ENCODE results near the gene PRR18. TPM values are rescaled to one million over a fixed set of nuclear protein-coding genes. Genes with fewer than 3 reads are reported as not detected.

The PRR18 gene
- total RNA-seq, 1 donor from 2014 or later, result 0.14 TPM

GRCh38 chr6:166325383-166326042 is 17.3 kb upstream of the PRR18 start:
- H3K27me3 Mint-ChIP-seq (ENCODE audit: low read depth), result no peaks in the 10 kb centered on the region
- peaks cover 3% of the 10 kb centered on the region for H3K4me1 Mint-ChIP-seq (ENCODE audit: low read depth)
- H3K9me3 Mint-ChIP-seq, result no peaks in the 10 kb centered on the region
- H3K4me3 Mint-ChIP-seq (ENCODE audit: low read depth), result no peak overlapping the region
- intact Hi-C loops (cut with micrococcal nuclease), result no loop called here
- H3K36me3 Mint-ChIP-seq (ENCODE audit: low read depth), result peaks cover 45% of the 10 kb centered on the region
- no peak overlapping the region for H3K27ac Mint-ChIP-seq
- no peak for DNase-seq (ENCODE audit: low spot score)

GRCh38 chr6:166323395-166323794 is 15.2 kb upstream of the PRR18 start:
- Mint-ChIP-seq H3K27ac (no peak overlapping the region), H3K27me3 (ENCODE audit: low read depth) (no peaks in the 10 kb centered on the region), H3K9me3 (no peaks in the 10 kb centered on the region), H3K4me1 (ENCODE audit: low read depth) (peaks cover 1% of the 10 kb centered on the region), H3K4me3 (ENCODE audit: low read depth) (no peak overlapping the region), H3K36me3 (ENCODE audit: low read depth) (peaks cover 37% of the 10 kb centered on the region)
- no peak for DNase-seq (ENCODE audit: low spot score)
- intact Hi-C loops (cut with micrococcal nuclease), result no loop called here

GRCh38 chr6:166318649-166319600 is 10.7 kb upstream of the PRR18 start:
- H3K9me3 Mint-ChIP-seq, result no peaks in the 10 kb centered on the region
- H3K36me3 Mint-ChIP-seq (ENCODE audit: low read depth), result peaks cover 14% of the 10 kb centered on the region
- intact Hi-C loops (cut with micrococcal nuclease), result no loop called here
- H3K4me1 Mint-ChIP-seq (ENCODE audit: low read depth), result no peaks in the 10 kb centered on the region
- H3K27ac Mint-ChIP-seq, result no peak overlapping the region
- peaks cover 3% of the 10 kb centered on the region for H3K27me3 Mint-ChIP-seq (ENCODE audit: low read depth)
- DNase-seq (ENCODE audit: low spot score), result no peak
- H3K4me3 Mint-ChIP-seq (ENCODE audit: low read depth), result no peak overlapping the region

- peaks cover 3% of the 10 kb centered on the region for H3K27me3 Mint-ChIP-seq (ENCODE audit: low read depth)
Observed at GRCh38 chr6:166318227-166318626, 10.0 kb upstream of the PRR18 start.

GRCh38 chr6:166317261-166318212 is 9.3 kb upstream of the PRR18 start:
- Mint-ChIP-seq H3K36me3 (ENCODE audit: low read depth) (peaks cover 3% of the 10 kb centered on the region), H3K4me3 (ENCODE audit: low read depth) (no peak overlapping the region), H3K9me3 (no peaks in the 10 kb centered on the region), H3K27me3 (ENCODE audit: low read depth) (peaks cover 4% of the 10 kb centered on the region), H3K27ac (no peak overlapping the region), H3K4me1 (ENCODE audit: low read depth) (no peaks in the 10 kb centered on the region)
- no peak for DNase-seq (ENCODE audit: low spot score)
- intact Hi-C loops (cut with micrococcal nuclease), result no loop called here

More at GRCh38 chr6:166318227-166318626, 10.0 kb upstream of the PRR18 start:
- no peak overlapping the region for H3K4me3 Mint-ChIP-seq (ENCODE audit: low read depth)
- no peaks in the 10 kb centered on the region for H3K9me3 Mint-ChIP-seq
- no peak overlapping the region for H3K27ac Mint-ChIP-seq
- intact Hi-C loops (cut with micrococcal nuclease), result no loop called here
- peaks cover 8% of the 10 kb centered on the region for H3K36me3 Mint-ChIP-seq (ENCODE audit: low read depth)
- DNase-seq (ENCODE audit: low spot score), result no peak
- H3K4me1 Mint-ChIP-seq (ENCODE audit: low read depth), result no peaks in the 10 kb centered on the region

- Mint-ChIP-seq H3K9me3 (no peaks in the 10 kb centered on the region), H3K27ac (no peak overlapping the region), H3K4me3 (ENCODE audit: low read depth) (no peak overlapping the region), H3K36me3 (ENCODE audit: low read depth) (no peaks in the 10 kb centered on the region), H3K4me1 (ENCODE audit: low read depth) (no peaks in the 10 kb centered on the region), H3K27me3 (ENCODE audit: low read depth) (peaks cover 9% of the 10 kb centered on the region)
- no peak for DNase-seq (ENCODE audit: low spot score)
- intact Hi-C loops (cut with micrococcal nuclease), result no loop called here
Observed at GRCh38 chr6:166315436-166315835, 7.2 kb upstream of the PRR18 start.

GRCh38 chr6:166314454-166314853 is 6.3 kb upstream of the PRR18 start:
- Mint-ChIP-seq H3K27me3 (ENCODE audit: low read depth) (peaks cover 19% of the 10 kb centered on the region), H3K27ac (no peak overlapping the region), H3K4me3 (ENCODE audit: low read depth) (no peak overlapping the region), H3K9me3 (no peaks in the 10 kb centered on the region), H3K4me1 (ENCODE audit: low read depth) (no peaks in the 10 kb centered on the region), H3K36me3 (ENCODE audit: low read depth) (no peaks in the 10 kb centered on the region)
- DNase-seq (ENCODE audit: low spot score), result no peak
- intact Hi-C loops (cut with micrococcal nuclease), result no loop called here

- Mint-ChIP-seq H3K4me1 (ENCODE audit: low read depth) (no peaks in the 10 kb centered on the region), H3K27ac (no peak overlapping the region), H3K9me3 (no peaks in the 10 kb centered on the region), H3K4me3 (ENCODE audit: low read depth) (no peak overlapping the region), H3K27me3 (ENCODE audit: low read depth) (peaks cover 28% of the 10 kb centered on the region), H3K36me3 (ENCODE audit: low read depth) (no peaks in the 10 kb centered on the region)
- intact Hi-C loops (cut with micrococcal nuclease), result loop anchor here (1.0 kb wide), 2 partner anchors 70 to 88 kb away; no protein-coding TSS in a partner anchor
- no peak for DNase-seq (ENCODE audit: low spot score)
Observed at GRCh38 chr6:166313255-166314070, 5.3 kb upstream of the PRR18 start.

GRCh38 chr6:166312832-166313231 is 4.6 kb upstream of the PRR18 start:
- intact Hi-C loops (cut with micrococcal nuclease), result loop anchor here (1.0 kb wide), 2 partner anchors 70 to 88 kb away; no protein-coding TSS in a partner anchor
- Mint-ChIP-seq H3K36me3 (ENCODE audit: low read depth) (no peaks in the 10 kb centered on the region), H3K27ac (no peak overlapping the region), H3K4me1 (ENCODE audit: low read depth) (no peaks in the 10 kb centered on the region), H3K4me3 (ENCODE audit: low read depth) (no peak overlapping the region), H3K9me3 (no peaks in the 10 kb centered on the region), H3K27me3 (ENCODE audit: low read depth) (peaks cover 30% of the 10 kb centered on the region)
- no peak for DNase-seq (ENCODE audit: low spot score)

GRCh38 chr6:166310634-166311033 is 2.4 kb upstream of the PRR18 start:
- no peak overlapping the region for H3K4me3 Mint-ChIP-seq (ENCODE audit: low read depth)
- H3K27me3 Mint-ChIP-seq (ENCODE audit: low read depth), result peaks cover 39% of the 10 kb centered on the region
- intact Hi-C loops (cut with micrococcal nuclease), result no loop called here
- H3K4me1 Mint-ChIP-seq (ENCODE audit: low read depth), result no peaks in the 10 kb centered on the region
- H3K36me3 Mint-ChIP-seq (ENCODE audit: low read depth), result no peaks in the 10 kb centered on the region
- no peak overlapping the region for H3K27ac Mint-ChIP-seq
- DNase-seq (ENCODE audit: low spot score), result no peak
- no peaks in the 10 kb centered on the region for H3K9me3 Mint-ChIP-seq

GRCh38 chr6:166309977-166310376 is 1.8 kb upstream of the PRR18 start:
- intact Hi-C loops (cut with micrococcal nuclease), result no loop called here
- H3K27me3 Mint-ChIP-seq (ENCODE audit: low read depth), result peaks cover 44% of the 10 kb centered on the region
- no peaks in the 10 kb centered on the region for H3K36me3 Mint-ChIP-seq (ENCODE audit: low read depth)
- no peaks in the 10 kb centered on the region for H3K9me3 Mint-ChIP-seq
- no peaks in the 10 kb centered on the region for H3K4me1 Mint-ChIP-seq (ENCODE audit: low read depth)
- no peak overlapping the region for H3K4me3 Mint-ChIP-seq (ENCODE audit: low read depth)
- DNase-seq (ENCODE audit: low spot score), result no peak
- no peak overlapping the region for H3K27ac Mint-ChIP-seq

Measured in activated T-helper 2 cell treated with anti-CD3 and anti-CD28 coated beads, Interferon-gamma antibody, Interleukin-2, Interleukin-4, amounts not matched to agents 10 μg/mL and 5 μg/mL and 100 μg/mL, durations not matched to agents 14 hours and 24 hours and 36 hours (primary cell).